K562 (cell line): ENCODE results near the gene KATNB1. TPM values are rescaled to one million over a fixed set of nuclear protein-coding genes. Genes with fewer than 3 reads are reported as not detected.

Source experiments
- ARID3A ChIP-seq: IDR thresholded peaks from 2 replicates; pipeline ENCODE4 v1.6.1; 2012; ENCODE audit warnings: low read depth, low read length, improper control_type of control experiment, borderline replicate concordance
- HDAC3 ChIP-seq: fragments of 450-650 bp; IDR thresholded peaks from 2 replicates; pipeline ENCODE4 v1.6.1; 2018; ENCODE audit warnings: borderline replicate concordance, mild to moderate bottlenecking, moderate library complexity; ENCODE audit not compliant: partially characterized antibody
- KAT7 ChIP-seq: sonication (generic); formaldehyde crosslinking; IDR thresholded peaks from 2 replicates; pipeline ENCODE4 v1.8.0; 2022; ENCODE audit warnings: missing genetic modification reagents, mild to moderate bottlenecking, borderline replicate concordance
- MED1 ChIP-seq: sonication (generic); formaldehyde crosslinking; IDR thresholded peaks from 2 replicates; pipeline ENCODE4 v1.8.1; 2023; ENCODE audit warnings: missing genetic modification reagents, borderline replicate concordance
- NBN ChIP-seq: fragments of 450-650 bp; IDR thresholded peaks from 2 replicates; pipeline ENCODE4 v1.6.1; 2016; ENCODE audit warnings: low read depth, mild to moderate bottlenecking
- POLR2G ChIP-seq: fragments of 200-400 bp; formaldehyde crosslinking; IDR thresholded peaks from 2 replicates; pipeline ENCODE4 v1.6.1; 2017; ENCODE audit warnings: low read depth, mild to moderate bottlenecking, antibody characterized with exemption, low read length, moderate library complexity
- TCF3 ChIP-seq: sonication (generic); formaldehyde crosslinking; IDR thresholded peaks from 2 replicates; pipeline ENCODE4 v1.4.0; 2020; ENCODE audit warnings: mild to moderate bottlenecking, missing genetic modification reagents
- XRCC3 ChIP-seq: fragments of 450-650 bp; IDR thresholded peaks from 2 replicates; pipeline ENCODE4 v1.6.1; 2017; ENCODE audit warnings: mild to moderate bottlenecking, moderate library complexity
- ZNF217 ChIP-seq: sonication (generic); formaldehyde crosslinking; IDR thresholded peaks from 2 replicates; pipeline ENCODE4 v1.8.0; 2022; ENCODE audit warnings: mild to moderate bottlenecking, missing genetic modification reagents
- polyA plus RNA-seq, 8 experiments: library from polyadenylated mRNA; depleted of rRNA in 4 of 8; stranded (reverse) in 5 of 8; unstranded in 3 of 8; fragments of >200 nt; fragmentation: Nextera tagmentation in 2 of 8; fragmentation: Illumina TruSeq in 1 of 8; extraction: Ambion mirVana in 2 of 8; extraction: Trizol in 1 of 8; gene quantifications; 2 replicates each; pipeline versions ENCODE4 v1.2.1 to v1.2.3, GENCODE V29; 2011 to 2014; ENCODE audit warnings: inconsistent platforms in 1 of 8, missing spikeins in 1 of 8
- total RNA-seq, 7 experiments: library from RNA; depleted of rRNA in 6 of 7; stranded (reverse); fragments of >200 nt in 6 of 7; fragmentation: Illumina TruSeq in 2 of 7; extraction: Trizol in 2 of 7; gene quantifications; 2 replicates each; pipeline versions ENCODE4 v1.2.1 to v1.2.3, GENCODE V29; 2011 to 2021; ENCODE audit warnings: low replicate concordance in 1 of 7
- TF ChIP-seq, protein P1 (sequence below): sonication (generic); formaldehyde crosslinking; IDR thresholded peaks from 2 replicates; pipeline ENCODE4 v1.8.0; 2023; ENCODE audit warnings: missing genetic modification reagents, mild to moderate bottlenecking, borderline replicate concordance
- TF ChIP-seq, protein P2 (sequence below): fragments of 250-450 bp; sonication (Bioruptor Pico); IDR thresholded peaks from 2 replicates; pipeline ENCODE4 v1.5.0; 2021; ENCODE audit warnings: mild to moderate bottlenecking, borderline replicate concordance
- TF ChIP-seq, protein P3 (sequence below): fragments of 450-650 bp; IDR thresholded peaks from 2 replicates; pipeline ENCODE4 v1.6.1; 2018; ENCODE audit not compliant: partially characterized antibody

The KATNB1 gene
- total and polyA plus RNA-seq, 9 of the 15 experiments (the other 6 are each of a cell fraction or from before 2014, with no cell fraction given), result 1.2 to 52.6 (median 21.9) TPM

DNA sequence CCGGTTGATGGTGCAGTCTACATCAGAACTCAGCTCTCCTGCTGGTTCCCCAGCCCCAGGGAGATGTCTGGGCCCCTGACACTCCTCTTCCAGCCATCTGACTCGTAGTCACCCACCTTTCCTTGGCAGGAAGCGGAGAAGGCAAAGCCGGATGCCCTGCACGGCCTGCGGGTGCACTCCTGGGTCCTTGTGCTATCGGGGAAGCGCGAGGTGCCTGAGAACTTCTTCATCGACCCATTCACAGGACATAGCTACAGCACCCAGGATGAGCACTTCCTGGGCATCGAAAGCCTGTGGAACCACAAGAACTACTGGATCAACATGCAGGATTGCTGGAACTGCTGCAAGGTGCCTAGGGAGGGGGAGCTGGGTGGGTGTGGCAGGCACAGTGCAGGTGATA lies 28.2 kb upstream of the KATNB1 start (continued):
- no peak for TF ChIP-seq ARID3A
- no peak for TF ChIP-seq TCF3
- TF ChIP-seq, protein P1, sequence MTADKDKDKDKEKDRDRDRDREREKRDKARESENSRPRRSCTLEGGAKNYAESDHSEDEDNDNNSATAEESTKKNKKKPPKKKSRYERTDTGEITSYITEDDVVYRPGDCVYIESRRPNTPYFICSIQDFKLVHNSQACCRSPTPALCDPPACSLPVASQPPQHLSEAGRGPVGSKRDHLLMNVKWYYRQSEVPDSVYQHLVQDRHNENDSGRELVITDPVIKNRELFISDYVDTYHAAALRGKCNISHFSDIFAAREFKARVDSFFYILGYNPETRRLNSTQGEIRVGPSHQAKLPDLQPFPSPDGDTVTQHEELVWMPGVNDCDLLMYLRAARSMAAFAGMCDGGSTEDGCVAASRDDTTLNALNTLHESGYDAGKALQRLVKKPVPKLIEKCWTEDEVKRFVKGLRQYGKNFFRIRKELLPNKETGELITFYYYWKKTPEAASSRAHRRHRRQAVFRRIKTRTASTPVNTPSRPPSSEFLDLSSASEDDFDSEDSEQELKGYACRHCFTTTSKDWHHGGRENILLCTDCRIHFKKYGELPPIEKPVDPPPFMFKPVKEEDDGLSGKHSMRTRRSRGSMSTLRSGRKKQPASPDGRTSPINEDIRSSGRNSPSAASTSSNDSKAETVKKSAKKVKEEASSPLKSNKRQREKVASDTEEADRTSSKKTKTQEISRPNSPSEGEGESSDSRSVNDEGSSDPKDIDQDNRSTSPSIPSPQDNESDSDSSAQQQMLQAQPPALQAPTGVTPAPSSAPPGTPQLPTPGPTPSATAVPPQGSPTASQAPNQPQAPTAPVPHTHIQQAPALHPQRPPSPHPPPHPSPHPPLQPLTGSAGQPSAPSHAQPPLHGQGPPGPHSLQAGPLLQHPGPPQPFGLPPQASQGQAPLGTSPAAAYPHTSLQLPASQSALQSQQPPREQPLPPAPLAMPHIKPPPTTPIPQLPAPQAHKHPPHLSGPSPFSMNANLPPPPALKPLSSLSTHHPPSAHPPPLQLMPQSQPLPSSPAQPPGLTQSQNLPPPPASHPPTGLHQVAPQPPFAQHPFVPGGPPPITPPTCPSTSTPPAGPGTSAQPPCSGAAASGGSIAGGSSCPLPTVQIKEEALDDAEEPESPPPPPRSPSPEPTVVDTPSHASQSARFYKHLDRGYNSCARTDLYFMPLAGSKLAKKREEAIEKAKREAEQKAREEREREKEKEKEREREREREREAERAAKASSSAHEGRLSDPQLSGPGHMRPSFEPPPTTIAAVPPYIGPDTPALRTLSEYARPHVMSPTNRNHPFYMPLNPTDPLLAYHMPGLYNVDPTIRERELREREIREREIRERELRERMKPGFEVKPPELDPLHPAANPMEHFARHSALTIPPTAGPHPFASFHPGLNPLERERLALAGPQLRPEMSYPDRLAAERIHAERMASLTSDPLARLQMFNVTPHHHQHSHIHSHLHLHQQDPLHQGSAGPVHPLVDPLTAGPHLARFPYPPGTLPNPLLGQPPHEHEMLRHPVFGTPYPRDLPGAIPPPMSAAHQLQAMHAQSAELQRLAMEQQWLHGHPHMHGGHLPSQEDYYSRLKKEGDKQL, result no peak
- TF ChIP-seq KAT7 (CRISPR knock-in tag), result no peak
- TF ChIP-seq POLR2G, result no peak
- no peak for TF ChIP-seq HDAC3
- TF ChIP-seq MED1, result no peak
- TF ChIP-seq, protein P2, sequence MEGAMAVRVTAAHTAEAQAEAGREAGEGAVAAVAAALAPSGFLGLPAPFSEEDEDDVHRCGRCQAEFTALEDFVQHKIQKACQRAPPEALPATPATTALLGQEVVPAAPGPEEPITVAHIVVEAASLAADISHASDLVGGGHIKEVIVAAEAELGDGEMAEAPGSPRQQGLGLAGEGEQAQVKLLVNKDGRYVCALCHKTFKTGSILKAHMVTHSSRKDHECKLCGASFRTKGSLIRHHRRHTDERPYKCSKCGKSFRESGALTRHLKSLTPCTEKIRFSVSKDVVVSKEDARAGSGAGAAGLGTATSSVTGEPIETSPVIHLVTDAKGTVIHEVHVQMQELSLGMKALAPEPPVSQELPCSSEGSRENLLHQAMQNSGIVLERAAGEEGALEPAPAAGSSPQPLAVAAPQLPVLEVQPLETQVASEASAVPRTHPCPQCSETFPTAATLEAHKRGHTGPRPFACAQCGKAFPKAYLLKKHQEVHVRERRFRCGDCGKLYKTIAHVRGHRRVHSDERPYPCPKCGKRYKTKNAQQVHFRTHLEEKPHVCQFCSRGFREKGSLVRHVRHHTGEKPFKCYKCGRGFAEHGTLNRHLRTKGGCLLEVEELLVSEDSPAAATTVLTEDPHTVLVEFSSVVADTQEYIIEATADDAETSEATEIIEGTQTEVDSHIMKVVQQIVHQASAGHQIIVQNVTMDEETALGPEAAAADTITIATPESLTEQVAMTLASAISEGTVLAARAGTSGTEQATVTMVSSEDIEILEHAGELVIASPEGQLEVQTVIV, result no peak
- no peak for TF ChIP-seq NBN
- TF ChIP-seq ZNF217 (CRISPR knock-in tag), result no peak
- TF ChIP-seq XRCC3, result no peak
- TF ChIP-seq, protein P3, sequence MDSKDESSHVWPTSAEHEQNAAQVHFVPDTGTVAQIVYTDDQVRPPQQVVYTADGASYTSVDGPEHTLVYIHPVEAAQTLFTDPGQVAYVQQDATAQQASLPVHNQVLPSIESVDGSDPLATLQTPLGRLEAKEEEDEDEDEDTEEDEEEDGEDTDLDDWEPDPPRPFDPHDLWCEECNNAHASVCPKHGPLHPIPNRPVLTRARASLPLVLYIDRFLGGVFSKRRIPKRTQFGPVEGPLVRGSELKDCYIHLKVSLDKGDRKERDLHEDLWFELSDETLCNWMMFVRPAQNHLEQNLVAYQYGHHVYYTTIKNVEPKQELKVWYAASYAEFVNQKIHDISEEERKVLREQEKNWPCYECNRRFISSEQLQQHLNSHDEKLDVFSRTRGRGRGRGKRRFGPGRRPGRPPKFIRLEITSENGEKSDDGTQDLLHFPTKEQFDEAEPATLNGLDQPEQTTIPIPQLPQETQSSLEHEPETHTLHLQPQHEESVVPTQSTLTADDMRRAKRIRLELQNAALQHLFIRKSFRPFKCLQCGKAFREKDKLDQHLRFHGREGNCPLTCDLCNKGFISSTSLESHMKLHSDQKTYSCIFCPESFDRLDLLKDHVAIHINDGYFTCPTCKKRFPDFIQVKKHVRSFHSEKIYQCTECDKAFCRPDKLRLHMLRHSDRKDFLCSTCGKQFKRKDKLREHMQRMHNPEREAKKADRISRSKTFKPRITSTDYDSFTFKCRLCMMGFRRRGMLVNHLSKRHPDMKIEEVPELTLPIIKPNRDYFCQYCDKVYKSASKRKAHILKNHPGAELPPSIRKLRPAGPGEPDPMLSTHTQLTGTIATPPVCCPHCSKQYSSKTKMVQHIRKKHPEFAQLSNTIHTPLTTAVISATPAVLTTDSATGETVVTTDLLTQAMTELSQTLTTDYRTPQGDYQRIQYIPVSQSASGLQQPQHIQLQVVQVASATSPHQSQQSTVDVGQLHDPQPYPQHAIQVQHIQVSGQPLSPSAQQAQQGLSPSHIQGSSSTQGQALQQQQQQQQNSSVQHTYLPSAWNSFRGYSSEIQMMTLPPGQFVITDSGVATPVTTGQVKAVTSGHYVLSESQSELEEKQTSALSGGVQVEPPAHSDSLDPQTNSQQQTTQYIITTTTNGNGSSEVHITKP, result no peak
